PC-9 (cell line): ENCODE results near the gene CNTN1. TPM values are rescaled to one million over a fixed set of nuclear protein-coding genes. Genes with fewer than 3 reads are reported as not detected.

Experiments
- BruUV-seq: library from RNA; stranded (reverse); fragments of 400-500 nt; replicated peaks from 2 replicates; lab custom pipeline; 2021; lab: Mats Ljungman, UMichigan
- CTCF ChIA-PET: fragments of 300-600 bp; sonication (Branson Sonifier 250); formaldehyde crosslinking; loops from one replicate; lab custom pipeline; 2022; ENCODE audit warnings: antibody characterized with exemption; lab: Charles Lee
- POLR2A ChIA-PET: fragments of 300-600 bp; sonication (Branson Sonifier 250); formaldehyde crosslinking; loops from one replicate; lab custom pipeline; 2022; ENCODE audit warnings: antibody characterized with exemption; ENCODE audit not compliant: unreplicated experiment; lab: Charles Lee
- DNase-seq, 2 experiments: peaks; one replicate each; pipeline versions ENCODE4 v3.0.0 to v3.0.0-alpha.2; 2015 to 2022; ENCODE audit warnings: mixed read lengths in 1 of 2
- H2AFZ ChIP-seq: fragments of 200-600 bp; sonication (generic); 2 replicates; pipeline ENCODE4 v1.8.1; 2017; ENCODE audit warnings: antibody characterized with exemption
- H3F3A ChIP-seq: fragments of 200-600 bp; sonication (generic); 2 replicates; pipeline ENCODE4 v1.8.1; 2017; ENCODE audit warnings: antibody characterized with exemption, mild to moderate bottlenecking, low read depth; ENCODE audit not compliant: insufficient read depth
- H3K27ac ChIP-seq: fragments of 200-600 bp; sonication (generic); 2 replicates; pipeline ENCODE4 v1.6.1; 2016; ENCODE audit warnings: mixed run types
- H3K27me3 ChIP-seq: fragments of 200-600 bp; sonication (generic); 2 replicates; pipeline ENCODE4 v1.6.1; 2016; ENCODE audit warnings: low read depth, mixed run types; ENCODE audit not compliant: insufficient read depth
- H3K36me3 ChIP-seq: fragments of 200-600 bp; sonication (generic); 2 replicates; pipeline ENCODE4 v1.6.1; 2016; ENCODE audit warnings: low read depth, mixed run types
- H3K4me1 ChIP-seq: fragments of 200-600 bp; sonication (generic); replicated peaks from 2 replicates; pipeline ENCODE4 v1.6.1; 2016; ENCODE audit warnings: mixed run types; ENCODE audit not compliant: insufficient read depth
- H3K4me2 ChIP-seq: fragments of 200-600 bp; sonication (generic); 2 replicates; pipeline ENCODE4 v1.6.1; 2017; ENCODE audit warnings: mixed run types
- H3K4me3 ChIP-seq: fragments of 200-600 bp; sonication (generic); 2 replicates; pipeline ENCODE4 v1.6.1; 2016; ENCODE audit warnings: mixed run types
- H3K79me2 ChIP-seq: fragments of 200-600 bp; sonication (generic); 2 replicates; pipeline ENCODE4 v1.6.1; 2017; ENCODE audit warnings: low read depth, mixed run types
- H3K9me2 ChIP-seq: fragments of 200-600 bp; sonication (generic); 2 replicates; pipeline ENCODE4 v1.8.1; 2017; ENCODE audit warnings: mild to moderate bottlenecking; ENCODE audit not compliant: insufficient read depth
- H3K9me3 ChIP-seq: fragments of 200-600 bp; sonication (generic); 2 replicates; pipeline ENCODE4 v1.8.1; 2016; ENCODE audit warnings: low read depth; ENCODE audit not compliant: insufficient read depth
- H4K20me1 ChIP-seq: fragments of 200-600 bp; sonication (generic); 2 replicates; pipeline ENCODE4 v1.8.1; 2017; ENCODE audit not compliant: insufficient read depth
- CTCF ChIP-seq: fragments of 200-600 bp; sonication (generic); conservative IDR thresholded peaks from 2 replicates; pipeline ENCODE4 v1.6.1; 2017; ENCODE audit warnings: mixed run types, antibody characterized with exemption, mild to moderate bottlenecking, moderate library complexity
- EZH2 ChIP-seq: fragments of 200-600 bp; sonication (generic); IDR thresholded peaks from 2 replicates; pipeline ENCODE4 v1.8.0; 2017; ENCODE audit warnings: antibody characterized with exemption, low read depth
- intact Hi-C: fragments of 100-400 bp; cut with micrococcal nuclease; formaldehyde crosslinking; loops from one replicate; pipeline ENCODE4 v1.10.0; 2022; ENCODE audit not compliant: unreplicated experiment
- total RNA-seq: library from RNA; stranded (reverse); gene quantifications from 2 replicates; pipeline ENCODE4 v1.2.3, GENCODE V29; 2021

Gene CNTN1
- total RNA-seq, 1 experiment from 2014 or later = 0.37 TPM

- intact Hi-C loops = no loop called here
- no peak overlapping the region for H3K27ac ChIP-seq
These were observed 415.8 kb downstream of the CNTN1 start for GRCh38 chr12:41108032-41108431.

GRCh38 chr12:41112903-41113302, 420.7 kb downstream of the CNTN1 start:
- Histone ChIP-seq H3K27ac (no peak overlapping the region), H3K27me3 (no peaks in the 10 kb centered on the region), H3K9me2 (no peaks in the 10 kb centered on the region), H3K4me2 (no peak overlapping the region), H3K4me3 (no peak overlapping the region), H4K20me1 (no peaks in the 10 kb centered on the region), H3F3A (no peaks in the 10 kb centered on the region), H3K9me3 (no peaks in the 10 kb centered on the region), H3K4me1 (no peaks in the 10 kb centered on the region), H2AFZ (no peak overlapping the region), H3K79me2 (no peaks in the 10 kb centered on the region), H3K36me3 (no peaks in the 10 kb centered on the region)
- intact Hi-C loops = no loop called here
- POLR2A ChIA-PET = no interaction called here
- DNase-seq = no peak
- TF ChIP-seq EZH2 (no peak), CTCF (no peak)
- no TSS peak for BruUV-seq
- CTCF ChIA-PET = no interaction called here

More at GRCh38 chr12:41108032-41108431, 415.8 kb downstream of the CNTN1 start:
- Histone ChIP-seq H3K4me3 (no peak overlapping the region), H3F3A (no peaks in the 10 kb centered on the region), H3K4me2 (no peak overlapping the region), H3K36me3 (no peaks in the 10 kb centered on the region), H3K27me3 (no peaks in the 10 kb centered on the region), H3K79me2 (no peaks in the 10 kb centered on the region), H3K9me2 (no peaks in the 10 kb centered on the region), H3K4me1 (no peaks in the 10 kb centered on the region), H4K20me1 (no peaks in the 10 kb centered on the region), H3K9me3 (no peaks in the 10 kb centered on the region), H2AFZ (no peak overlapping the region)
- BruUV-seq = no TSS peak
- CTCF ChIA-PET = no interaction called here
- no peak for DNase-seq
- TF ChIP-seq EZH2 (no peak), CTCF (no peak)
- POLR2A ChIA-PET = no interaction called here

GRCh38 chr12:41120211-41120610, 428.0 kb downstream of the CNTN1 start:
- H3K27me3 ChIP-seq = no peaks in the 10 kb centered on the region
- no peaks in the 10 kb centered on the region for H3K79me2 ChIP-seq
- H3K9me2 ChIP-seq = no peaks in the 10 kb centered on the region
- H3F3A ChIP-seq = no peaks in the 10 kb centered on the region
- intact Hi-C loops = no loop called here
- H3K36me3 ChIP-seq = no peaks in the 10 kb centered on the region
- no peak overlapping the region for H3K27ac ChIP-seq
- no TSS peak for BruUV-seq
- H3K9me3 ChIP-seq = no peaks in the 10 kb centered on the region
- ChIA-PET POLR2A (no interaction called here), CTCF (no interaction called here)
- no peak for DNase-seq
- no peaks in the 10 kb centered on the region for H4K20me1 ChIP-seq
- H3K4me3 ChIP-seq = no peak overlapping the region
- TF ChIP-seq CTCF (no peak), EZH2 (no peak)
- H3K4me1 ChIP-seq = no peaks in the 10 kb centered on the region
- H3K4me2 ChIP-seq = no peak overlapping the region
- H2AFZ ChIP-seq = no peak overlapping the region
